SU-DHL-6 (cell line): ENCODE results near the gene SLC22A5.

Experiments
- EZH2phosphoT487 ChIP-seq: fragments of 200-600 bp; sonication (generic), shearing (Covaris generic); conservative IDR thresholded peaks from 2 replicates; pipeline ENCODE4 v1.6.1; 2018; ENCODE audit warnings: mild to moderate bottlenecking, antibody characterized with exemption, low read length, moderate library complexity, mixed read lengths
- TF ChIP-seq, protein P1 (sequence below): fragments of 200-600 bp; sonication (generic); IDR thresholded peaks from one replicate; pipeline ENCODE4 v1.5.1; 2017; ENCODE audit warnings: antibody characterized with exemption, mild to moderate bottlenecking, low read length, moderate library complexity; ENCODE audit not compliant: insufficient read depth, poor library complexity, severe bottlenecking

GRCh38 chr5:132417461-132417860 lies 48.0 kb downstream of the SLC22A5 start:
- TF ChIP-seq, protein P1, sequence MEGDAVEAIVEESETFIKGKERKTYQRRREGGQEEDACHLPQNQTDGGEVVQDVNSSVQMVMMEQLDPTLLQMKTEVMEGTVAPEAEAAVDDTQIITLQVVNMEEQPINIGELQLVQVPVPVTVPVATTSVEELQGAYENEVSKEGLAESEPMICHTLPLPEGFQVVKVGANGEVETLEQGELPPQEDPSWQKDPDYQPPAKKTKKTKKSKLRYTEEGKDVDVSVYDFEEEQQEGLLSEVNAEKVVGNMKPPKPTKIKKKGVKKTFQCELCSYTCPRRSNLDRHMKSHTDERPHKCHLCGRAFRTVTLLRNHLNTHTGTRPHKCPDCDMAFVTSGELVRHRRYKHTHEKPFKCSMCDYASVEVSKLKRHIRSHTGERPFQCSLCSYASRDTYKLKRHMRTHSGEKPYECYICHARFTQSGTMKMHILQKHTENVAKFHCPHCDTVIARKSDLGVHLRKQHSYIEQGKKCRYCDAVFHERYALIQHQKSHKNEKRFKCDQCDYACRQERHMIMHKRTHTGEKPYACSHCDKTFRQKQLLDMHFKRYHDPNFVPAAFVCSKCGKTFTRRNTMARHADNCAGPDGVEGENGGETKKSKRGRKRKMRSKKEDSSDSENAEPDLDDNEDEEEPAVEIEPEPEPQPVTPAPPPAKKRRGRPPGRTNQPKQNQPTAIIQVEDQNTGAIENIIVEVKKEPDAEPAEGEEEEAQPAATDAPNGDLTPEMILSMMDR: no peak
- TF ChIP-seq EZH2phosphoT487: no peak
